Upper lobe of left lung (tissue), 4 donors: ENCODE results near the gene GALK1.

Source experiments
- CTCF ChIP-seq, 6 experiments: fragments of 450-650 bp in 4 of 6; fragments of 200-600 bp in 2 of 6; sonication (generic) in 2 of 6; IDR thresholded peaks; one replicate each; pipeline ENCODE4 v1.5.1; 2016 to 2019; ENCODE audit warnings: antibody characterized with exemption in 6 of 6
- POLR2A ChIP-seq, 4 donors: fragments of 450-650 bp; IDR thresholded peaks; one replicate each; pipeline ENCODE4 v1.5.1; 2016 to 2017; ENCODE audit warnings: antibody characterized with exemption in 4 of 4, mild to moderate bottlenecking in 2 of 4
- POLR2AphosphoS5 ChIP-seq, 2 donors: sonication (generic); formaldehyde crosslinking; IDR thresholded peaks; one replicate each; pipeline ENCODE4 v1.5.1; 2017; ENCODE audit warnings: antibody characterized with exemption in 2 of 2

DNA sequence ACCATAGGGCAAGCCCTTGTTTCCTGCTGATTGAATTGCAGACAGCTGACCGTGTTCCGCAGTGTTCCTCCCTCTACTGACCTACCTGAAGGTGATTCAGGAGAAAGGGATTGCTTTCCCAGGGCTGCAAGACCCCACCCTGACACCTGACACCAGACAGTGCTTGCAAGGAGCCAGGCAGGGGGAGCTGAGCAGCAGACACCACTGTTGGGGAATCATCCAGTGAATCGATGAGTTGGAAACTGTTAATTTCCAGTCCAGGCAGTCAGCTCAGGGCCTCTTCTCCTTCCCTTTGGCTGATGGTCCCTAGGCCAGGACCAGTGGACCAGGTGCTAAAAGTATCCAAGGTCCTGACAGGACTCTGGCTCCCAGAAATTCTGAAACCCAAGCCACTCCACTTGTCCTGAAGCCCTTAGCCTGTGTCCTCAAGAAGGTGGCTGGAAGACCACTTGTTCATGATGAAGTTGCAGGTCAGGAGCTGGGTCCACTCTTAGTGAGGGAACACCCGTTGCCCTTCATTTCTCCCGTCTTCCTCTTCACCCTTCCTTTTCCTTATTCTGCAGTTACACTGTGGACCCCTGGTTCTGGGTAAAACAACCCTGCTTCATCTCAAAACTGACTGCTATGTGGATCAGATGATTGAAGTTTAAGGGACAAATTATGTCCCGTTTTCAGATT is 10.1 kb upstream of the GALK1 start:
- TF ChIP-seq POLR2A (IDR thresholded peaks at IDR 0.05) (peak in 1 of 4 donors; percentile 32), CTCF (IDR thresholded peaks at IDR 0.05) (no peak), POLR2AphosphoS5 (IDR thresholded peaks at IDR 0.05) (peak in 1 of 2 donors; percentile 58)
